22Rv1 (cell line): ENCODE data around the gene FAM9C.

ENCODE experiments used
- ZFX ChIP-seq: fragments of 450-650 bp; IDR thresholded peaks from 2 replicates; pipeline ENCODE4 v1.6.1; 2017; ENCODE audit warnings: antibody characterized with exemption, borderline replicate concordance
- TF ChIP-seq, protein P1 (sequence below): fragments of 450-650 bp; IDR thresholded peaks from 2 replicates; pipeline ENCODE4 v1.5.1; 2017; ENCODE audit warnings: mild to moderate bottlenecking

DNA sequence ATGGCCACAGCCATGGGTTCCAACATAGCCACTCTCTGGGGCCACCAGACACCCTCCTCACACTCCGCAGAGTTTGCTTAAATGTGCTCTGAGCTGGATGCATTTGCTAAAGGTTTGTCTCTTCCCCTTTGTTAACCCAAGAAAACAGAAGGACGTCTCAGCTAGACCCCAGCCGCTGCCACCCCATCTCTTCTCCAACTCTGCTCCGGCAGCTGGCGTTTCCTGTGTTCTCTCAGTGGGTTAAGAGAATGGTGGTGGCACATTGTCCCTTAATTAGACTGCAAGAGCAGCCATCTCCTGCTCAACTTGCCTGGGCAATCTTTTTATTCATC lies 43.7 kb upstream of the FAM9C start:
- TF ChIP-seq, protein P1, sequence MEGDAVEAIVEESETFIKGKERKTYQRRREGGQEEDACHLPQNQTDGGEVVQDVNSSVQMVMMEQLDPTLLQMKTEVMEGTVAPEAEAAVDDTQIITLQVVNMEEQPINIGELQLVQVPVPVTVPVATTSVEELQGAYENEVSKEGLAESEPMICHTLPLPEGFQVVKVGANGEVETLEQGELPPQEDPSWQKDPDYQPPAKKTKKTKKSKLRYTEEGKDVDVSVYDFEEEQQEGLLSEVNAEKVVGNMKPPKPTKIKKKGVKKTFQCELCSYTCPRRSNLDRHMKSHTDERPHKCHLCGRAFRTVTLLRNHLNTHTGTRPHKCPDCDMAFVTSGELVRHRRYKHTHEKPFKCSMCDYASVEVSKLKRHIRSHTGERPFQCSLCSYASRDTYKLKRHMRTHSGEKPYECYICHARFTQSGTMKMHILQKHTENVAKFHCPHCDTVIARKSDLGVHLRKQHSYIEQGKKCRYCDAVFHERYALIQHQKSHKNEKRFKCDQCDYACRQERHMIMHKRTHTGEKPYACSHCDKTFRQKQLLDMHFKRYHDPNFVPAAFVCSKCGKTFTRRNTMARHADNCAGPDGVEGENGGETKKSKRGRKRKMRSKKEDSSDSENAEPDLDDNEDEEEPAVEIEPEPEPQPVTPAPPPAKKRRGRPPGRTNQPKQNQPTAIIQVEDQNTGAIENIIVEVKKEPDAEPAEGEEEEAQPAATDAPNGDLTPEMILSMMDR = no peak
- TF ChIP-seq ZFX = no peak
